GM18519 (cell line): Measurements from ENCODE around the gene CTBP1.

ENCODE experiments used
- ATAC-seq: cut with Tn5 transposase; IDR thresholded peaks from one replicate; pipeline ENCODE4 v1.9.1; 2021; ENCODE audit warnings: mild to moderate bottlenecking, moderate library complexity; ENCODE audit not compliant: unreplicated experiment, low FRiP score

The CTBP1 gene

GRCh38 chr4:1225272-1226143 is 23.4 kb downstream of the CTBP1 start:
- ATAC-seq: no peak

GRCh38 chr4:1223841-1224809 is 24.8 kb downstream of the CTBP1 start:
- ATAC-seq: no peak

GRCh38 chr4:1222938-1223690 is 25.8 kb downstream of the CTBP1 start:
- ATAC-seq: no peak

- ATAC-seq: no peak
Observed at GRCh38 chr4:1222036-1222789, 26.7 kb downstream of the CTBP1 start.

GRCh38 chr4:1221155-1221870 is 27.6 kb downstream of the CTBP1 start:
- no peak for ATAC-seq

GRCh38 chr4:1220566-1220965 is 28.4 kb downstream of the CTBP1 start:
- ATAC-seq: no peak

- no peak for ATAC-seq
Observed at GRCh38 chr4:1219566-1219950, 29.4 kb downstream of the CTBP1 start.

GRCh38 chr4:1218634-1219565 is 30.0 kb downstream of the CTBP1 start:
- ATAC-seq: peak; percentile 41

GRCh38 chr4:1217366-1217765 is 31.6 kb downstream of the CTBP1 start:
- ATAC-seq: no peak

GRCh38 chr4:1216869-1217294 is 32.0 kb downstream of the CTBP1 start:
- no peak for ATAC-seq

- ATAC-seq: no peak
Observed at GRCh38 chr4:1216076-1216614, 32.8 kb downstream of the CTBP1 start.

- ATAC-seq: no peak
Observed at GRCh38 chr4:1215141-1216075, 33.5 kb downstream of the CTBP1 start.

GRCh38 chr4:1214101-1215095 is 34.5 kb downstream of the CTBP1 start:
- ATAC-seq: no peak

- ATAC-seq: no peak
Observed at GRCh38 chr4:1213336-1213995, 35.5 kb downstream of the CTBP1 start.
